ENCODE results near the gene FAT4. TPM values are rescaled to one million over a fixed set of nuclear protein-coding genes. Genes with fewer than 3 reads are reported as not detected.

The FAT4 gene
- total RNA-seq, 1 donor from 2014 or later, result not detected

- H3K27me3 Mint-ChIP-seq (ENCODE audit: insufficient read depth), result peaks cover 12% of the 10 kb centered on the region
- no peaks in the 10 kb centered on the region for H3K36me3 Mint-ChIP-seq (ENCODE audit: low read depth)
- H3K4me1 Mint-ChIP-seq (ENCODE audit: low read depth), result no peaks in the 10 kb centered on the region
- intact Hi-C loops (cut with micrococcal nuclease), result no loop called here
- H3K9me3 Mint-ChIP-seq, result no peaks in the 10 kb centered on the region
- no peak overlapping the region for H3K4me3 Mint-ChIP-seq
- H3K27ac Mint-ChIP-seq, result no peak overlapping the region
- no peak for DNase-seq (ENCODE audit: low spot score)
These were observed 7.6 kb downstream of the FAT4 start for GRCh38 chr4:125322366-125322730.

- H3K27ac Mint-ChIP-seq, result no peak overlapping the region
- H3K4me3 Mint-ChIP-seq, result no peak overlapping the region
- no peak for DNase-seq (ENCODE audit: low spot score)
- intact Hi-C loops (cut with micrococcal nuclease), result no loop called here
- H3K4me1 Mint-ChIP-seq (ENCODE audit: low read depth), result no peaks in the 10 kb centered on the region
- H3K36me3 Mint-ChIP-seq (ENCODE audit: low read depth), result no peaks in the 10 kb centered on the region
- no peaks in the 10 kb centered on the region for H3K27me3 Mint-ChIP-seq (ENCODE audit: insufficient read depth)
- H3K9me3 Mint-ChIP-seq, result no peaks in the 10 kb centered on the region
These were observed 8.9 kb downstream of the FAT4 start for GRCh38 chr4:125323654-125324053.

GRCh38 chr4:125325733-125326132 is 11.0 kb downstream of the FAT4 start:
- no peak overlapping the region for H3K4me3 Mint-ChIP-seq
- no peaks in the 10 kb centered on the region for H3K4me1 Mint-ChIP-seq (ENCODE audit: low read depth)
- DNase-seq (ENCODE audit: low spot score), result no peak
- no peak overlapping the region for H3K27ac Mint-ChIP-seq
- H3K27me3 Mint-ChIP-seq (ENCODE audit: insufficient read depth), result no peaks in the 10 kb centered on the region
- H3K9me3 Mint-ChIP-seq, result no peaks in the 10 kb centered on the region
- no peaks in the 10 kb centered on the region for H3K36me3 Mint-ChIP-seq (ENCODE audit: low read depth)
- intact Hi-C loops (cut with micrococcal nuclease), result loop anchor here (5.0 kb wide), 1 partner anchor 1927 kb away; no protein-coding TSS in a partner anchor

GRCh38 chr4:125331116-125331515 is 16.4 kb downstream of the FAT4 start:
- no peaks in the 10 kb centered on the region for H3K4me1 Mint-ChIP-seq (ENCODE audit: low read depth)
- no peaks in the 10 kb centered on the region for H3K27me3 Mint-ChIP-seq (ENCODE audit: insufficient read depth)
- H3K4me3 Mint-ChIP-seq, result no peak overlapping the region

GRCh38 chr4:125334926-125335325 is 20.2 kb downstream of the FAT4 start:
- intact Hi-C loops (cut with micrococcal nuclease), result no loop called here
- no peak overlapping the region for H3K4me3 Mint-ChIP-seq
- DNase-seq (ENCODE audit: low spot score), result no peak
- H3K9me3 Mint-ChIP-seq, result no peaks in the 10 kb centered on the region
- H3K4me1 Mint-ChIP-seq (ENCODE audit: low read depth), result no peaks in the 10 kb centered on the region
- H3K27ac Mint-ChIP-seq, result no peak overlapping the region
- H3K27me3 Mint-ChIP-seq (ENCODE audit: insufficient read depth), result no peaks in the 10 kb centered on the region
- no peaks in the 10 kb centered on the region for H3K36me3 Mint-ChIP-seq (ENCODE audit: low read depth)

More at GRCh38 chr4:125331116-125331515, 16.4 kb downstream of the FAT4 start:
- Mint-ChIP-seq H3K36me3 (ENCODE audit: low read depth) (no peaks in the 10 kb centered on the region), H3K27ac (no peak overlapping the region), H3K9me3 (no peaks in the 10 kb centered on the region)
- no peak for DNase-seq (ENCODE audit: low spot score)
- intact Hi-C loops (cut with micrococcal nuclease), result no loop called here

GRCh38 chr4:125338814-125339213 is 24.1 kb downstream of the FAT4 start:
- Mint-ChIP-seq H3K27ac (no peak overlapping the region), H3K27me3 (ENCODE audit: insufficient read depth) (no peaks in the 10 kb centered on the region), H3K9me3 (no peaks in the 10 kb centered on the region), H3K4me1 (ENCODE audit: low read depth) (no peaks in the 10 kb centered on the region), H3K36me3 (ENCODE audit: low read depth) (no peaks in the 10 kb centered on the region), H3K4me3 (no peak overlapping the region)
- no peak for DNase-seq (ENCODE audit: low spot score)
- intact Hi-C loops (cut with micrococcal nuclease), result no loop called here

GRCh38 chr4:125344198-125344597 is 29.4 kb downstream of the FAT4 start:
- intact Hi-C loops (cut with micrococcal nuclease), result no loop called here
- H3K27me3 Mint-ChIP-seq (ENCODE audit: insufficient read depth), result no peaks in the 10 kb centered on the region
- no peaks in the 10 kb centered on the region for H3K36me3 Mint-ChIP-seq (ENCODE audit: low read depth)
- H3K4me3 Mint-ChIP-seq, result no peak overlapping the region
- no peak overlapping the region for H3K27ac Mint-ChIP-seq
- no peak for DNase-seq (ENCODE audit: low spot score)
- no peaks in the 10 kb centered on the region for H3K4me1 Mint-ChIP-seq (ENCODE audit: low read depth)
- no peaks in the 10 kb centered on the region for H3K9me3 Mint-ChIP-seq

- Mint-ChIP-seq H3K9me3 (no peaks in the 10 kb centered on the region), H3K36me3 (ENCODE audit: low read depth) (no peaks in the 10 kb centered on the region), H3K27ac (no peak overlapping the region), H3K4me1 (ENCODE audit: low read depth) (no peaks in the 10 kb centered on the region), H3K4me3 (no peak overlapping the region), H3K27me3 (ENCODE audit: insufficient read depth) (no peaks in the 10 kb centered on the region)
- DNase-seq (ENCODE audit: low spot score), result no peak
- intact Hi-C loops (cut with micrococcal nuclease), result no loop called here
These were observed 31.9 kb downstream of the FAT4 start for GRCh38 chr4:125346616-125347015.

- no peaks in the 10 kb centered on the region for H3K27me3 Mint-ChIP-seq (ENCODE audit: insufficient read depth)
- H3K36me3 Mint-ChIP-seq (ENCODE audit: low read depth), result no peaks in the 10 kb centered on the region
- no peaks in the 10 kb centered on the region for H3K4me1 Mint-ChIP-seq (ENCODE audit: low read depth)
- intact Hi-C loops (cut with micrococcal nuclease), result no loop called here
- H3K9me3 Mint-ChIP-seq, result no peaks in the 10 kb centered on the region
- DNase-seq (ENCODE audit: low spot score), result no peak
- no peak overlapping the region for H3K4me3 Mint-ChIP-seq
- no peak overlapping the region for H3K27ac Mint-ChIP-seq
These were observed 35.8 kb downstream of the FAT4 start for GRCh38 chr4:125350470-125351135.

GRCh38 chr4:125352521-125352920 is 37.8 kb downstream of the FAT4 start:
- H3K27me3 Mint-ChIP-seq (ENCODE audit: insufficient read depth), result no peaks in the 10 kb centered on the region
- no peak overlapping the region for H3K27ac Mint-ChIP-seq
- DNase-seq (ENCODE audit: low spot score), result no peak

GRCh38 chr4:125353131-125353530 is 38.4 kb downstream of the FAT4 start:
- H3K4me1 Mint-ChIP-seq (ENCODE audit: low read depth), result no peaks in the 10 kb centered on the region
- intact Hi-C loops (cut with micrococcal nuclease), result no loop called here
- H3K9me3 Mint-ChIP-seq, result no peaks in the 10 kb centered on the region
- H3K27me3 Mint-ChIP-seq (ENCODE audit: insufficient read depth), result no peaks in the 10 kb centered on the region
- H3K4me3 Mint-ChIP-seq, result no peak overlapping the region
- H3K36me3 Mint-ChIP-seq (ENCODE audit: low read depth), result no peaks in the 10 kb centered on the region
- no peak overlapping the region for H3K27ac Mint-ChIP-seq
- DNase-seq (ENCODE audit: low spot score), result no peak

More at GRCh38 chr4:125352521-125352920, 37.8 kb downstream of the FAT4 start:
- no peaks in the 10 kb centered on the region for H3K9me3 Mint-ChIP-seq
- intact Hi-C loops (cut with micrococcal nuclease), result no loop called here
- H3K4me1 Mint-ChIP-seq (ENCODE audit: low read depth), result no peaks in the 10 kb centered on the region
- no peak overlapping the region for H3K4me3 Mint-ChIP-seq
- H3K36me3 Mint-ChIP-seq (ENCODE audit: low read depth), result no peaks in the 10 kb centered on the region

GRCh38 chr4:125355791-125356190 is 41.0 kb downstream of the FAT4 start:
- H3K4me1 Mint-ChIP-seq (ENCODE audit: low read depth), result no peaks in the 10 kb centered on the region
- H3K27me3 Mint-ChIP-seq (ENCODE audit: insufficient read depth), result no peaks in the 10 kb centered on the region
- H3K36me3 Mint-ChIP-seq (ENCODE audit: low read depth), result no peaks in the 10 kb centered on the region
- intact Hi-C loops (cut with micrococcal nuclease), result no loop called here
- no peak overlapping the region for H3K4me3 Mint-ChIP-seq
- no peak overlapping the region for H3K27ac Mint-ChIP-seq
- no peaks in the 10 kb centered on the region for H3K9me3 Mint-ChIP-seq
- DNase-seq (ENCODE audit: low spot score), result no peak

GRCh38 chr4:125357675-125358074 is 42.9 kb downstream of the FAT4 start:
- DNase-seq (ENCODE audit: low spot score), result no peak
- no peaks in the 10 kb centered on the region for H3K4me1 Mint-ChIP-seq (ENCODE audit: low read depth)
- H3K27ac Mint-ChIP-seq, result no peak overlapping the region
- H3K4me3 Mint-ChIP-seq, result no peak overlapping the region
- intact Hi-C loops (cut with micrococcal nuclease), result no loop called here
- no peaks in the 10 kb centered on the region for H3K27me3 Mint-ChIP-seq (ENCODE audit: insufficient read depth)
- no peaks in the 10 kb centered on the region for H3K36me3 Mint-ChIP-seq (ENCODE audit: low read depth)
- no peaks in the 10 kb centered on the region for H3K9me3 Mint-ChIP-seq

GRCh38 chr4:125358453-125358852 is 43.7 kb downstream of the FAT4 start:
- Mint-ChIP-seq H3K36me3 (ENCODE audit: low read depth) (no peaks in the 10 kb centered on the region), H3K27ac (no peak overlapping the region), H3K4me1 (ENCODE audit: low read depth) (no peaks in the 10 kb centered on the region), H3K4me3 (no peak overlapping the region), H3K9me3 (no peaks in the 10 kb centered on the region), H3K27me3 (ENCODE audit: insufficient read depth) (no peaks in the 10 kb centered on the region)
- intact Hi-C loops (cut with micrococcal nuclease), result no loop called here
- no peak for DNase-seq (ENCODE audit: low spot score)

Data from activated T-helper 1 cell treated with anti-CD3 and anti-CD28 coated beads, Interleukin-12 subunit alpha, Interleukin-12 subunit beta, Interleukin-2, Interleukin-4 antibody, amounts not matched to agents 30 ng/mL and 10 ng/mL and 1 ng/mL, durations not matched to agents 14 hours and 24 hours and 36 hours (primary cell).